GM12878 (cell line): ENCODE data around the gene ARMC10. TPM values are rescaled to one million over a fixed set of nuclear protein-coding genes. Genes with fewer than 3 reads are reported as not detected.

ENCODE experiments used
- ATAC-seq: fragments of 200-7000 bp; cut with Tn5 transposase; 3 replicates; pipeline ENCODE4 v1.9.1; 2020; ENCODE audit warnings: mild to moderate bottlenecking, moderate library complexity
- BruUV-seq: library from RNA; stranded (reverse); fragments of 400-500 nt; replicated peaks from 2 replicates; lab custom pipeline; 2021; lab: Mats Ljungman, UMichigan
- CTCF ChIA-PET: fragments of 300-600 bp; sonication (Branson Sonifier 250); formaldehyde crosslinking; extraction: SDS; loops from one replicate; lab custom pipeline; 2021; ENCODE audit warnings: inconsistent platforms; lab: Yijun Ruan, JAX
- POLR2A ChIA-PET: fragments of 350-600 bp; formaldehyde crosslinking; extraction: SDS; loops from one replicate; lab custom pipeline; 2021; ENCODE audit warnings: inconsistent platforms; lab: Charles Lee
- RAD21 ChIA-PET: fragments of 300-600 bp; sonication (Branson Sonifier 250); formaldehyde crosslinking; loops from one replicate; lab custom pipeline; 2023; ENCODE audit warnings: antibody characterized with exemption; ENCODE audit not compliant: unreplicated experiment; lab: Charles Lee
- SMC1A ChIA-PET: fragments of 300-600 bp; sonication (Branson Sonifier 250); formaldehyde crosslinking; loops from one replicate; lab custom pipeline; 2023; ENCODE audit not compliant: unreplicated experiment, uncharacterized antibody; lab: Charles Lee
- DNase-seq: peaks from one replicate; pipeline ENCODE4 v3.0.0-alpha.2; 2011; ENCODE audit warnings: low read depth, low spot score
- FAIRE-seq: peaks from 3 replicates; lab custom pipeline; 2011; peaks lifted over from hg19 to GRCh38; lab: Jason Lieb, UNC
- H2AFZ ChIP-seq: 2 replicates; pipeline ENCODE4 v1.6.0; 2011; ENCODE audit warnings: low read depth, low read length, control low read depth; ENCODE audit not compliant: control insufficient read depth
- H3K27ac ChIP-seq: 2 replicates; pipeline ENCODE4 v1.5.1; 2011; ENCODE audit warnings: control low read depth; ENCODE audit not compliant: control insufficient read depth, insufficient read depth
- H3K27me3 ChIP-seq, 2 experiments: replicated peaks in 1 of 2; 2 replicates each; pipeline versions ENCODE4 v1.6.0 to v1.6.1; 2011; ENCODE audit warnings: low read length in 1 of 2; ENCODE audit not compliant: control insufficient read depth in 2 of 2, insufficient read depth in 2 of 2
- H3K36me3 ChIP-seq, 2 experiments: 2 replicates each; pipeline ENCODE4 v1.5.1; 2011; ENCODE audit warnings: low read length in 1 of 2; ENCODE audit not compliant: control insufficient read depth in 2 of 2, insufficient read depth in 2 of 2
- H3K4me1 ChIP-seq: 2 replicates; pipeline ENCODE4 v1.6.1; 2011; ENCODE audit warnings: mild to moderate bottlenecking, low read length, moderate library complexity, mixed read lengths; ENCODE audit not compliant: control insufficient read depth, insufficient read depth
- H3K4me2 ChIP-seq: 2 replicates; pipeline ENCODE4 v1.6.0; 2011; ENCODE audit warnings: control low read depth; ENCODE audit not compliant: control insufficient read depth, insufficient read depth
- H3K4me3 ChIP-seq: fragments of 200-600 bp; sonication (generic); 2 replicates; pipeline ENCODE4 v1.5.1; 2016
- H3K79me2 ChIP-seq: 2 replicates; pipeline ENCODE4 v1.6.0; 2011; ENCODE audit warnings: low read length; ENCODE audit not compliant: control insufficient read depth, insufficient read depth
- H3K9ac ChIP-seq: 2 replicates; pipeline ENCODE4 v1.8.0; 2011; ENCODE audit warnings: low read length, control low read depth, mixed read lengths; ENCODE audit not compliant: control insufficient read depth, insufficient read depth
- H3K9me3 ChIP-seq: replicated peaks from 3 replicates; pipeline ENCODE4 v1.5.1; 2011; ENCODE audit warnings: mild to moderate bottlenecking, low read length; ENCODE audit not compliant: control insufficient read depth, insufficient read depth
- H4K20me1 ChIP-seq: 2 replicates; pipeline ENCODE4 v1.6.0; 2011; ENCODE audit not compliant: control insufficient read depth, insufficient read depth
- BACH1 ChIP-seq: fragments of 450-650 bp; IDR thresholded peaks from 2 replicates; pipeline ENCODE4 v1.6.1; 2017; ENCODE audit warnings: mild to moderate bottlenecking, borderline replicate concordance
- MYB ChIP-seq: fragments of 150-350 bp; IDR thresholded peaks from 2 replicates; pipeline ENCODE4 v1.6.1; 2014; ENCODE audit warnings: mild to moderate bottlenecking, low read depth, low read length, borderline replicate concordance
- RAD21 ChIP-seq: IDR thresholded peaks from 2 replicates; pipeline ENCODE4 v1.6.1; 2011; ENCODE audit warnings: mild to moderate bottlenecking, low read depth, low read length, moderate library complexity; ENCODE audit not compliant: insufficient read depth
- SMAD1 ChIP-seq: fragments of 450-650 bp; IDR thresholded peaks from 2 replicates; pipeline ENCODE4 v1.6.1; 2018; ENCODE audit warnings: mild to moderate bottlenecking, low read depth; ENCODE audit not compliant: partially characterized antibody
- WRNIP1 ChIP-seq: IDR thresholded peaks from 2 replicates; pipeline ENCODE4 v1.6.1; 2011; ENCODE audit warnings: low read depth, low read length, improper control_type of control experiment, borderline replicate concordance
- YY1 ChIP-seq: IDR thresholded peaks from 2 replicates; pipeline ENCODE4 v1.6.1; 2011; ENCODE audit warnings: low read depth, mild to moderate bottlenecking, low read length
- WGBS: methylation state at CpG from one replicate; pipeline ENCODE4 v1.1.6; 2016; ENCODE audit warnings: low lambda C conversion rate; ENCODE audit not compliant: insufficient replicate concordance, insufficient coverage; ENCODE audit errors: missing lambda C conversion rate; 5-methylcytosine and 5-hydroxymethylcytosine counted together
- in situ Hi-C: fragments of 300-500 bp; cut with MboI; formaldehyde crosslinking; loops from 9 replicates; pipeline ENCODE4 v1.14.3; 2018; ENCODE audit warnings: mixed read lengths
- intact Hi-C: fragments of 100-400 bp; cut with micrococcal nuclease; formaldehyde crosslinking; loops from one replicate; pipeline ENCODE4 v1.14.2; 2022; ENCODE audit not compliant: unreplicated experiment
- polyA plus RNA-seq, 11 experiments: library from polyadenylated mRNA; depleted of rRNA in 4 of 11; unstranded in 6 of 11; stranded (reverse) in 5 of 11; fragments of >200 nt; fragmentation: Nextera tagmentation in 4 of 11; fragmentation: Illumina TruSeq in 1 of 11; extraction: Ambion mirVana in 4 of 11; extraction: Trizol in 1 of 11; gene quantifications; 1 replicate in 1 of 11; 2 replicates in 10 of 11; pipeline versions ENCODE4 v1.2.1 to v1.2.3, GENCODE V29; 2011 to 2016; ENCODE audit warnings: inconsistent platforms in 2 of 11, missing spikeins in 2 of 11, low read depth in 1 of 11
- total RNA-seq, 4 experiments: library from RNA; depleted of rRNA in 3 of 4; stranded (reverse); fragments of >200 nt in 3 of 4; fragmentation: Illumina TruSeq in 1 of 4; extraction: Trizol in 1 of 4; gene quantifications; 2 replicates each; pipeline versions ENCODE4 v1.2.1 to v1.2.3, GENCODE V29; 2013 to 2021
- TF ChIP-seq, protein P1 (sequence below): fragments of 450-650 bp; IDR thresholded peaks from 2 replicates; pipeline ENCODE4 v1.6.1; 2017; ENCODE audit warnings: low read depth, mild to moderate bottlenecking, moderate library complexity
- TF ChIP-seq, protein P2 (sequence below): IDR thresholded peaks from 2 replicates; pipeline ENCODE4 v1.6.1; 2012; ENCODE audit warnings: low read length, inconsistent platforms

ARMC10 gene
- total and polyA plus RNA-seq, 10 of the 15 experiments (the other 5 are each of a cell fraction or from before 2014, with no cell fraction given): 7.0 to 38.2 (median 24.1) TPM

DNA sequence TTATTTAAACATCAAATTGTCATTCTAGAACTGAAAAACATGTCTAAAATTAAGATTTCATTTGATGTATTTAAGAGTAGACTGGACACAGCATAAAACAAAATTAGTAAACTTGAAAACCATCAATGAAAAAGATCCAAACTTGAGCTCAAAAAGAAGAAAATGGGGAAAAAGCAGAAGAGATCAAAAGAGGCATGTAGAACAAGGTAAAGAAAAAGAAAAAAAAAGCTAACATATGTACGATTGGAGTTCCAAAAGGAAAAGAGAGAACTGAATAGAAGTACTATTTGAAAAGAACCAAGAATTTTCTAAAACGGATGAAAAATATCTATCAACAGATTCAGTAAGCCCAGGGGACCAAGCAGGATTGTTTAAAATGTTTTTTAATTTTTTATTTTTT is 3.9 kb upstream of the ARMC10 start:
- 66% methylated on average over 2 of the region's 2 CpGs for WGBS
- in situ Hi-C loops: no loop called here
- BruUV-seq: no TSS peak

More for the DNA sequence above, 3.9 kb upstream of the ARMC10 start:
- intact Hi-C loops: no loop called here
- DNase-seq: no peak
- ChIA-PET RAD21 (interaction anchor here (2.0 kb wide), 1 partner anchor 9 kb away, joined by 10 read pairs; no protein-coding TSS in a partner anchor), POLR2A (interaction anchor here (0.6 kb wide), 2 partner anchors 84 to 226 kb away, joined by 4 to 5 read pairs; no protein-coding TSS in a partner anchor), SMC1A (interaction anchor here (1.5 kb wide), 1 partner anchor 9 kb away, joined by 4 read pairs; no protein-coding TSS in a partner anchor), CTCF (interaction anchor here (4.3 kb wide), 1 partner anchor 9 kb away, joined by 28 read pairs; no protein-coding TSS in a partner anchor)
- Histone ChIP-seq H3K36me3 (no peaks in the 10 kb centered on the region), H3K4me2 (no peak overlapping the region), H3K4me3 (no peak overlapping the region), H3K9ac (no peak overlapping the region), H3K4me1 (peaks cover 2% of the 10 kb centered on the region; the same call in 1 of the 2 replicates), H3K79me2 (peaks cover 6% of the 10 kb centered on the region), H4K20me1 (no peaks in the 10 kb centered on the region), H2AFZ (no peak overlapping the region), H3K9me3 (no peaks in the 10 kb centered on the region), H3K27ac (no peak overlapping the region), H3K27me3 (no peaks in the 10 kb centered on the region)
- FAIRE-seq: no peak
- no peak for ATAC-seq
- TF ChIP-seq, protein P1, sequence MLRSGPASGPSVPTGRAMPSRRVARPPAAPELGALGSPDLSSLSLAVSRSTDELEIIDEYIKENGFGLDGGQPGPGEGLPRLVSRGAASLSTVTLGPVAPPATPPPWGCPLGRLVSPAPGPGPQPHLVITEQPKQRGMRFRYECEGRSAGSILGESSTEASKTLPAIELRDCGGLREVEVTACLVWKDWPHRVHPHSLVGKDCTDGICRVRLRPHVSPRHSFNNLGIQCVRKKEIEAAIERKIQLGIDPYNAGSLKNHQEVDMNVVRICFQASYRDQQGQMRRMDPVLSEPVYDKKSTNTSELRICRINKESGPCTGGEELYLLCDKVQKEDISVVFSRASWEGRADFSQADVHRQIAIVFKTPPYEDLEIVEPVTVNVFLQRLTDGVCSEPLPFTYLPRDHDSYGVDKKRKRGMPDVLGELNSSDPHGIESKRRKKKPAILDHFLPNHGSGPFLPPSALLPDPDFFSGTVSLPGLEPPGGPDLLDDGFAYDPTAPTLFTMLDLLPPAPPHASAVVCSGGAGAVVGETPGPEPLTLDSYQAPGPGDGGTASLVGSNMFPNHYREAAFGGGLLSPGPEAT: no peak
- no peak for TF ChIP-seq MYB
- no peak for TF ChIP-seq WRNIP1
- no peak for TF ChIP-seq YY1
- TF ChIP-seq RAD21: no peak
- TF ChIP-seq, protein P2, sequence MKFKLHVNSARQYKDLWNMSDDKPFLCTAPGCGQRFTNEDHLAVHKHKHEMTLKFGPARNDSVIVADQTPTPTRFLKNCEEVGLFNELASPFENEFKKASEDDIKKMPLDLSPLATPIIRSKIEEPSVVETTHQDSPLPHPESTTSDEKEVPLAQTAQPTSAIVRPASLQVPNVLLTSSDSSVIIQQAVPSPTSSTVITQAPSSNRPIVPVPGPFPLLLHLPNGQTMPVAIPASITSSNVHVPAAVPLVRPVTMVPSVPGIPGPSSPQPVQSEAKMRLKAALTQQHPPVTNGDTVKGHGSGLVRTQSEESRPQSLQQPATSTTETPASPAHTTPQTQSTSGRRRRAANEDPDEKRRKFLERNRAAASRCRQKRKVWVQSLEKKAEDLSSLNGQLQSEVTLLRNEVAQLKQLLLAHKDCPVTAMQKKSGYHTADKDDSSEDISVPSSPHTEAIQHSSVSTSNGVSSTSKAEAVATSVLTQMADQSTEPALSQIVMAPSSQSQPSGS: no peak
- TF ChIP-seq SMAD1: no peak
- TF ChIP-seq BACH1: no peak
